SK-N-SH treated with all-trans-retinoic acid at 6 μM for 48 hours (cell line): ENCODE results near the gene CEP131.

ENCODE experiments used
- ATAC-seq: fragments of 200-7000 bp; cut with Tn5 transposase; 3 replicates; pipeline ENCODE4 v1.9.1; 2020; ENCODE audit warnings: mild to moderate bottlenecking, moderate library complexity
- ARNTL ChIP-seq: fragments of 450-650 bp; formaldehyde crosslinking; IDR thresholded peaks from 2 replicates; pipeline ENCODE4 v1.5.0; 2020; ENCODE audit warnings: low read depth, mild to moderate bottlenecking, moderate library complexity, borderline replicate concordance
- BACH2 ChIP-seq: fragments of 250-450 bp; sonication (Bioruptor Pico); IDR thresholded peaks from 2 replicates; pipeline ENCODE4 v1.9.0; 2021; ENCODE audit warnings: mild to moderate bottlenecking, borderline replicate concordance
- CREB5 ChIP-seq: fragments of 250-450 bp; sonication (Bioruptor Pico); IDR thresholded peaks from 2 replicates; pipeline ENCODE4 v1.5.1; 2020; ENCODE audit warnings: low read depth, mild to moderate bottlenecking, moderate library complexity
- CSDC2 ChIP-seq: fragments of 250-450 bp; sonication (Bioruptor Pico); IDR thresholded peaks from 2 replicates; pipeline ENCODE4 v1.5.0; 2020; ENCODE audit warnings: mild to moderate bottlenecking, moderate library complexity
- ESRRG ChIP-seq: fragments of 250-450 bp; sonication (Bioruptor Pico); IDR thresholded peaks from 2 replicates; pipeline ENCODE4 v1.6.1; 2021; ENCODE audit warnings: mild to moderate bottlenecking
- GLIS3 ChIP-seq: fragments of 250-450 bp; sonication (Bioruptor Pico); IDR thresholded peaks from 2 replicates; pipeline ENCODE4 v1.5.0; 2020; ENCODE audit warnings: mild to moderate bottlenecking, moderate library complexity
- ISL1 ChIP-seq: fragments of 250-450 bp; sonication (Bioruptor Pico); IDR thresholded peaks from 2 replicates; pipeline ENCODE4 v2.1.2; 2022; ENCODE audit warnings: mild to moderate bottlenecking, moderate library complexity
- OSR1 ChIP-seq: fragments of 250-450 bp; sonication (Bioruptor Pico); IDR thresholded peaks from 2 replicates; pipeline ENCODE4 v1.8.0; 2022; ENCODE audit warnings: moderate library complexity, mild to moderate bottlenecking, inconsistent platforms
- PATZ1 ChIP-seq: fragments of 250-450 bp; sonication (Bioruptor Pico); IDR thresholded peaks from 2 replicates; pipeline ENCODE4 v1.8.0; 2020; ENCODE audit warnings: mild to moderate bottlenecking, moderate library complexity, borderline replicate concordance
- POU6F1 ChIP-seq: fragments of 250-450 bp; sonication (Bioruptor Pico); IDR thresholded peaks from 2 replicates; pipeline ENCODE4 v1.8.0; 2021; ENCODE audit warnings: low read depth, mild to moderate bottlenecking, moderate library complexity, borderline replicate concordance
- PPARA ChIP-seq: fragments of 250-450 bp; sonication (Bioruptor Pico); IDR thresholded peaks from 2 replicates; pipeline ENCODE4 v1.5.0; 2020; ENCODE audit warnings: mild to moderate bottlenecking, borderline replicate concordance
- RARB ChIP-seq: fragments of 250-450 bp; sonication (Bioruptor Pico); IDR thresholded peaks from 2 replicates; pipeline ENCODE4 v1.8.0; 2021; ENCODE audit warnings: mild to moderate bottlenecking, moderate library complexity
- SNAI2 ChIP-seq: fragments of 250-450 bp; sonication (Bioruptor Pico); IDR thresholded peaks from 2 replicates; pipeline ENCODE4 v1.5.0; 2020; ENCODE audit warnings: mild to moderate bottlenecking, moderate library complexity
- TOX ChIP-seq: fragments of 250-450 bp; sonication (Bioruptor Pico); IDR thresholded peaks from 2 replicates; pipeline ENCODE4 v1.8.0; 2021; ENCODE audit warnings: mild to moderate bottlenecking, moderate library complexity, borderline replicate concordance
- TSHZ2 ChIP-seq: fragments of 250-450 bp; sonication (Bioruptor Pico); IDR thresholded peaks from 2 replicates; pipeline ENCODE4 v1.5.0; 2020; ENCODE audit warnings: mild to moderate bottlenecking, moderate library complexity
- ZC3H10 ChIP-seq: fragments of 250-450 bp; sonication (Bioruptor Pico); IDR thresholded peaks from 2 replicates; pipeline ENCODE4 v1.5.1; 2021; ENCODE audit warnings: mild to moderate bottlenecking, moderate library complexity
- ZFP3 ChIP-seq: fragments of 250-450 bp; sonication (Bioruptor Pico); IDR thresholded peaks from 2 replicates; pipeline ENCODE4 v1.5.0; 2020; ENCODE audit warnings: mild to moderate bottlenecking, moderate library complexity
- ZFP30 ChIP-seq: fragments of 450-650 bp; formaldehyde crosslinking; IDR thresholded peaks from 2 replicates; pipeline ENCODE4 v1.5.0; 2022; ENCODE audit warnings: mild to moderate bottlenecking, moderate library complexity
- ZNF565 ChIP-seq: fragments of 450-650 bp; formaldehyde crosslinking; conservative IDR thresholded peaks from 2 replicates; pipeline ENCODE4 v1.5.0; 2020; ENCODE audit warnings: low read depth, mild to moderate bottlenecking, moderate library complexity
- ZNF70 ChIP-seq: fragments of 450-650 bp; formaldehyde crosslinking; IDR thresholded peaks from 2 replicates; pipeline ENCODE4 v1.5.0; 2020; ENCODE audit warnings: mild to moderate bottlenecking, moderate library complexity
- ZNF8 ChIP-seq: fragments of 450-650 bp; formaldehyde crosslinking; IDR thresholded peaks from 2 replicates; pipeline ENCODE4 v1.5.0; 2020; ENCODE audit warnings: mild to moderate bottlenecking, moderate library complexity

CEP131 gene

GRCh38 chr17:81207610-81208581 is 14.9 kb downstream of the CEP131 start:
- TF ChIP-seq ZFP30 (no peak), OSR1 (no peak), ESRRG (CRISPR knock-in tag) (no peak), CSDC2 (CRISPR knock-in tag) (no peak), ISL1 (CRISPR knock-in tag) (no peak), PPARA (CRISPR knock-in tag) (no peak), ZFP3 (CRISPR knock-in tag) (no peak), ZNF8 (CRISPR knock-in tag) (no peak), ARNTL (no peak), TOX (no peak), ZNF70 (no peak), RARB (CRISPR knock-in tag) (no peak), PATZ1 (CRISPR knock-in tag) (no peak), BACH2 (CRISPR knock-in tag) (no peak), TSHZ2 (no peak), ZNF565 (CRISPR knock-in tag) (no peak)
- TF ChIP-seq, all 23 proteins: peak for 0

GRCh38 chr17:81206657-81207056 is 16.1 kb downstream of the CEP131 start:
- TF ChIP-seq CREB5 (CRISPR knock-in tag) (no peak), SNAI2 (CRISPR knock-in tag) (no peak), ZC3H10 (no peak), ZNF70 (no peak), RARB (CRISPR knock-in tag) (no peak), TOX (no peak), ZFP30 (no peak), PATZ1 (CRISPR knock-in tag) (no peak), ESRRG (CRISPR knock-in tag) (no peak), POU6F1 (CRISPR knock-in tag) (no peak), GLIS3 (CRISPR knock-in tag) (no peak), ISL1 (CRISPR knock-in tag) (no peak), BACH2 (CRISPR knock-in tag) (no peak), PPARA (CRISPR knock-in tag) (no peak), ZNF8 (CRISPR knock-in tag) (no peak), ZNF565 (CRISPR knock-in tag) (no peak), ZFP3 (CRISPR knock-in tag) (no peak), OSR1 (no peak)
- ATAC-seq: no peak

More at GRCh38 chr17:81207610-81208581, 14.9 kb downstream of the CEP131 start:
- no peak for ATAC-seq
